NCI-H526 (cell line): ENCODE measurements around the gene ATP1A2.
"Not testable (repeated sequence)": the region's sequence is repeated elsewhere in the genome, so short reads cannot be mapped to it uniquely, and the experiment has no call there.

Experiments used
- DNase-seq, 2 experiments: peaks; one replicate each; lab custom pipeline; 2025; lab: John Stamatoyannopoulos, UW

The ATP1A2 gene

GRCh38 chr1:160101037-160101716 is 14.4 kb upstream of the ATP1A2 start:
- DNase-seq = peak; percentile 80 to 95

DNA sequence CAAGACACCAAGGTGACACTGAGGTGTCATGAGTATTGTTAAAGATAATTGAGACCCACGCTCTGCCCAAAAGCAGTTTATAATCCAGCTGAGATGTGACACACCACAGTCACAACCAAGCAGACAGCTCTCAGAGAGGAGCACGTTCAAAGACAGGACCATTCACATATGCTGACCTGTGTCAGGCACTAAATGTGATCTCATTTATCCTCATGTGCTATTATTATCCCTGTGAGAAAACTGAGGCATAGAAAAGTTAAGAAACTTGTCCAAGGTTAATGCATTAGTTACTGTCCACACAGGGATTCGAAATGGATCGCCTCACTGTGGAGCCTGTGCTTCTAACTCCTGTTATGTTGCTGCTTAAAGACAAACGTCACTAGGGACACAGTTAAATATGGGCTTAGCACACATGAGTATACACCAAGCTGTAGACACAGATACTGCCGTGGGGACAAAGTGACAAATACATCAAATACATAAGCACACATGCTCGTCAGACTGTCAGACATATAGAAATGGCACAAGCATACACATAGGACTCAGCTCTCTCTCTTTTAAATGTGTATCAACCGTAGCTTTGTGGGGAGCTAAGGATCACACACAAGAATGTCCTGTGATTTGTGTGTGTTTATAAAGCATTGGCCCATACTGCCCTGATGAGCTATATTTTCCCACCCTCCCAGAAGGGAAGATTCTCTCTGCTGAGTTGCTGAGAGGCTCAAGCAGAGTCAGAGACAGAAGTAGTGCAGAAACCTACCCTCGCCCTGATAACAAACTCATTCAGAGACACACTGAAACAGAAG is 13.6 kb upstream of the ATP1A2 start:
- no peak for DNase-seq

- DNase-seq = peak in 1 of 2 experiments; percentile 20
Measured at GRCh38 chr1:160103658-160104408, 11.7 kb upstream of the ATP1A2 start.

GRCh38 chr1:160104486-160104885 is 11.1 kb upstream of the ATP1A2 start:
- no peak for DNase-seq

- no peak for DNase-seq
Measured at GRCh38 chr1:160105155-160105554, 10.4 kb upstream of the ATP1A2 start.

DNA sequence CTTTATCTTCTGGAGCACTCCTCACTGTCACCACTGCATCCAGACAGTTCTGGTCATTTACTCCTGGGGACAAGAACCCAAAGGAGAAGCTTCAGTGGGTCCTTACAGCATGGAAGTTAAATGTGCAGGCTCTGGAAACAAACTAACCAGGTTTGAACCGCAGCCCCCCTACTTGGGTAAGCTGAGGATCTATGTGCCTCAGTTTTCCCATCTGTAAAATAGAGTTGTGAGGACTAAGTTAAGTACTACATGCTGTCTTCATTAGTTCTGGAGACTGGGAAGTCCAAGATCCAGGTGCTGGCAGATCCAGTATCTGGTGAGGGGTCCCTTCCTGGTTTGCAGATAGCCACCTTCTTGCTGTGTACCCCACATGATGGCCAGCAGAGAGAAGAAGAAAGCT is 8.0 kb upstream of the ATP1A2 start:
- DNase-seq = no peak

DNA sequence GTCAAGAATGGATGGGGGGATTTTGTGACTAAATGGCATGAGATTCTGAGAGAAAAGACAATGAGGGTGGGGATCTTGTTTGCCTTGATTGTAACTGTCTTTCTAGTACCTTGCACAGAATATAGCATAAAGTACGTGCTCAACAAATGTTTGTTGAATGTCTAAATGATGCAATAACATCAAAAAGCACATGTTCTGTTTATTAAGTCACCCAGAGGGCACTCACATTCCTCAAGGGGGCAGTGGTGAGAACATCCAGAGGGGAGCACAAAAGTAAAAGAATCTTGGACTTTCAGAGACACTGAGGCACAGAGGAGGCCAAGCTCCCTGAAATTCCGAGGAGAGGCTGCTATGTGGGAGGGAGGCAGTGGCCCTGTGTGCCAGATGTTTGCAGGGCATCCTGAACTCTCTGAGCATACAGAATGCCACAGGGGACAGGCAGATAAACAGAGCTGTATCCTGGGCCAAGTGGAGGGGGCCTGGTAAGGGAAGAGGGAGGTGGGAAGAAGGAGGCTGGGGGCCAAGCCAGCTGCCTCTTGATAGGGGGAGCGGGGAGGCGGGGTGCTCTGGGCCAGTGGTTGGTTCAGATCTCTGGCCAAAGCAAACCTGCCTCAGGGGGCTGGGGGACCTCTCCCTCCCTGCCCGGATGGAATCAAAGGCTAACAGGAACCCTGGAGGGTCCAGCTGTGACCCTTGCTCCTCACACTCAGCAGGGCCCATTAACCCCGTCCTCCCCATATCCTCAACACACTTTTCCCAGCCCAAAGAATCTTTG is 6.5 kb upstream of the ATP1A2 start:
- DNase-seq = peak in 1 of 2 experiments; percentile 36

DNA sequence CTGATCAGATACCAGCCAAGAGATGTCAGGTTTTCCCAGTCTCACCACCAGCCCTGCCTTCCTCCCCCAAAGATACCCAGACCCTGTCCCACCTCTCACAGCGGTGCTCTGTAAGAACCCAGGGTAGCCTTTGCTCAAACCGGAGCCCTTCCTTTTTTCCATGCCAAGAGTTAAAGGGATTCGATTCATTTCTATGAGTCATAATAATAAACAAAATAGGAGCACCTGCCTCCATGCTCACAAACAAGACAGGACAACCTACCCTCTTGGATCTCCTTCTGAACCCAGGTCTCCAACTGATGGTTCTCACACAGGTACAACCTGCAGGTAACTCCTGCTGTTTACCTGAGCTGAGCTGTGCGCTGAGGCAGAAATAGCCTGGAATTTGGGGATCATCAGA is 5.9 kb upstream of the ATP1A2 start:
- DNase-seq = no peak

- not testable (repeated sequence) for DNase-seq
Measured at GRCh38 chr1:160111462-160111861, 4.1 kb upstream of the ATP1A2 start.

GRCh38 chr1:160112357-160112756 is 3.2 kb upstream of the ATP1A2 start:
- DNase-seq = no peak

DNA sequence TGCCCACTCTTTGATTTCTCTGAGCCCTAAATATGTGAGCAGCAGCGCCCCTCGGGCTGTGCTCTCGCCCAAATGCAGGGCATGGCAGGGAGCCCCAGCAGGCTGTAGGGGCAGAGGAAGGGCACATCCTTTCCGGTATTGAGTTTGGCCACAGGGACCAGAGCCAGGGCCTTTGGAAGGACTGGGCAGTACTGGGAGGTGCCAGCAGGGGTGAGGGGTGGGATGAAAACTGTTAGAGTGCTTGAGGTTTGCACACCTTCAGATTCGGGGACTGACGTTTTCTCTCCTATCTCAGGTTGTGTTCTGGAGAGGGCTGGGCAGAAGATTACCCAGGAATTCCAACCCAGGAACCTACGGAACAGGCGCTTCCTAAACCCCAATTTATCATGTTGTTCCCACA is 2.2 kb upstream of the ATP1A2 start:
- DNase-seq = no peak

GRCh38 chr1:160114085-160114484 is 1.5 kb upstream of the ATP1A2 start:
- no peak for DNase-seq

DNA sequence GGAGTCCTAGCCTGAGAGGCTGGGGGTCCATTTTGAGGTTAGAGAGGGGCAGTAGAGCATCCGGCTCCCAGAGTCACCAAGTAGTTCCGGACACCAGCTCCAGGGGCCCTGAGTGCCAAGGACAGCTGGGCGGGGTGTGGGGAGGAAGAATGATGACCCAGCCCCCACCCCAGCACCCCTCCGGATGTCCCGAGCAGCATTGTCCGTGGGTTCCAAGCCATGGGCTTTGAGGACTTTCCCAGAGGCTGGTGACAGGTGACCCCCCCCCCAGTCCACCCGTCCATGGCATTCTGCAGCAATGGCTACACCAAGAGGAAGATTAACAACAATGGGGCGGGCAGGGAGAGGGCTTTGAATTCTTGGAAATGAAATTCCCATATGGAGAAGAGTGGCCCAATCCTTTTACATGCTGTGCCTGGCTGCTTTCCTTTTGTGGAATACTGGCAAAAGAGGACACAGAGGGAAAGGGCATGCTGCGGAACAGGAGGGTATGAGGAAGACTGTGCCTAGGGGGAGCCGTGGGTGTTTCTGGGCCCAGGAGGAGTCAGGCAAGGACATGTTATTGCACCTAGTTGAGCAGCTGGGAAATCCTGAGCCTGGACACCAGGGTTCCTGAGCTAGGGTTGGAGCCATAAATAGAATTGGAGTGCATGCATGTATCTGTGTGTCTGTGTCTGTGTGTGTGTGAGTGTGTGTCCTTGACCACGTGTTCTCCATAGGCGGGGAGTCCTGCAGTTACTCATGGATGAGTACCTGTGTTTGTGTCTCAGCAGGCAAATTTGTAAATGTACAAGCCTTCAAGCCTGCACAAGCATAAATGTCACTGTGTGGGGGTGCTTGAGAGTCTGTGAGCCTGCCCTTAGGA is 956 bp downstream of the ATP1A2 start:
- peak in 1 of 2 experiments; percentile 35 for DNase-seq

DNA sequence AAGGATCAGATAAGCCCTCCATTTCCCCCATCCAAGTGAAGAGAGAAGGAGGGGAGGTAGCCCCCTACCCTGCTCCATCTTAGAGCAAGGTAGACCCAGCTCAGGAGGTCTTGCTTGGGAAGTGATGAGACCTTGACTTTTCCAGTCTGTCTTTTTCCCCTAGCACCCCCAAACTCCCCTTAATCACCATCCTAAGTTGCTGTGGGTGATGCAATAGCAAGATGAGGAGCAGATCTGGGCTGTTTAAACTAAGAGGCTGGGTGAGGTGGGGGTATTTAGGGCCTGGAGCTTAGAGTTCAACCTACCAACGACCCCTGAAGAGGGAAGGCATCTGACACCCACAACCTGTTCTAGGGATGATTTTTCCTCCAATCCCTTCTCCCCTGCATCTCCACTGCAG is 1.7 kb downstream of the ATP1A2 start:
- no peak for DNase-seq

GRCh38 chr1:160117709-160118183 is 2.2 kb downstream of the ATP1A2 start:
- no peak for DNase-seq

DNA sequence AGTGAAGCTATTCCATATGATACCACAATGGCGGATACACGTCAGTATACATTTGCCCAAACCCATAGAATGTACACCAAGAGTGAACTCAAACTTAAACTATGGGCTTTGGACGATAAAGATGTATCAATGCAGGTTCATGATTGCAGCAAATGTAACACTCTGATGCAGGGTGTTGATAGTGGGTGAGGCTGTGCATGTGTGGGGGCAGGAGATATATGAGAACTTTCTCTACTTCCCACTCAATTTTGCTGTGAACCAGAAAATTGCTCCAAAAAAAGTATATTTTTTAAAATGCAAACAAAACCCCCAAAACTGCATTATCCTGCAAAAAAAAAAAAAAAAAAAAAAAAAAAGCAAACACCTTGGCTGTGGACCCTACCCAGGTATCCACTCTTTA is 3.4 kb downstream of the ATP1A2 start:
- DNase-seq = no peak

DNA sequence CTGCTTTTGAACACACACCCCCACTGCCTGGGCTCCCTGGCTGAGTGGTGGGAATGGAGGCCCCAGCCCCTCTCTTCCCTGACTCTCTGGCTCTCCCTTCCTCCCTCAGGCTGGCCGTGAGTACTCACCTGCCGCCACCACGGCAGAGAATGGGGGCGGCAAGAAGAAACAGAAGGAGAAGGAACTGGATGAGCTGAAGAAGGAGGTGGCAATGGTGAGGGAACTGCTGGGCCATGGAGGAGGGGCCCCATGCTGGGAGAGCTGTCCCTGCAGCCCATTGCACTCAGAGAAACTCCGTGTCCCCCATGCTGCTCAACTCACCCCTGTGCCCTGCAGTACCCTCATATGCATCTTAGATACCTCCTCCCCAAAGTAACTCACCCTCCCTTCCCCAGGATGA is 5.2 kb downstream of the ATP1A2 start:
- no peak for DNase-seq

- DNase-seq = no peak
Measured at GRCh38 chr1:160121388-160121787, 5.8 kb downstream of the ATP1A2 start.

- DNase-seq = no peak
Measured at GRCh38 chr1:160122978-160123495, 7.5 kb downstream of the ATP1A2 start.

- no peak for DNase-seq
Measured at GRCh38 chr1:160123726-160124125, 8.2 kb downstream of the ATP1A2 start.
